ENCODE data around the gene SMLR1.
A peak's percentile ranks its signal among the peaks of the same experiment; 100 is the strongest.

Gene SMLR1

DNA sequence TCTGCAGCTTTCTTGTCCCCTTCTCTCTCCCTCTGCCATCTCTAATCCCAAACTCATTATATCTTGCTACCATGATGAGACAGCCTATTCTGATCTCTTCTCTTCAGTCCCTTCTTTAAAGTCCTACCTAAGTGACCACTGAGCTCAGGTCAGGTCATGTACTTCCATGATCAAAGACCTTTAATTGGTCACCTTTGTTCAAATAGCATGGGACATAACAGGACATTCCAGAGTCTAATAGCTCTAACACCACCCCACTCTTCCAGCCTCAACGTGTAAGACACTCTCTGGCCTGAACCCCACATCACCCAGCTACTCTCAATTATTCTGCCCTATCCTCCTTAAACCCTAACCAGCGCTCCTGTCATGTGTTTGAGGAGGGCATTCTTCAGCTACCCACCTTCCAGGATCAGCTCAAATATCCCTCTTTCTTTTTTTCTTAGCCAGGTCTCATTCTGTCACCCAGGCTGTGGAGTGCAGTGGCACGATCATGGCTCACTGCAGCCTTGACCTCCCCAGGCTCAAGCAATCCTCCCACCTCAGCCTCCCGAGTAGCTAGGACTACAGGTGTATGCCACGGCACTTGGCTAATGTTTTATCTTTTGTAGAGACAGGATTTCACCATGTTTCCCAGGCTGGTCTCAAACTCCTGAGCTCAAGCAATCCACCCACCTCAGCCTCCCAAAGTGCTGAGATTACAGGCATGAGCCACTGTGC, 2.1 kb upstream of the SMLR1 start:
- no peak for DNase-seq (ENCODE audit: low spot score)

- no peak for DNase-seq (ENCODE audit: low spot score)
These were observed 1.3 kb upstream of the SMLR1 start for GRCh38 chr6:130825772-130826441.

- no peak for DNase-seq (ENCODE audit: low spot score)
These were observed 562 bp upstream of the SMLR1 start for GRCh38 chr6:130826442-130827246.

DNA sequence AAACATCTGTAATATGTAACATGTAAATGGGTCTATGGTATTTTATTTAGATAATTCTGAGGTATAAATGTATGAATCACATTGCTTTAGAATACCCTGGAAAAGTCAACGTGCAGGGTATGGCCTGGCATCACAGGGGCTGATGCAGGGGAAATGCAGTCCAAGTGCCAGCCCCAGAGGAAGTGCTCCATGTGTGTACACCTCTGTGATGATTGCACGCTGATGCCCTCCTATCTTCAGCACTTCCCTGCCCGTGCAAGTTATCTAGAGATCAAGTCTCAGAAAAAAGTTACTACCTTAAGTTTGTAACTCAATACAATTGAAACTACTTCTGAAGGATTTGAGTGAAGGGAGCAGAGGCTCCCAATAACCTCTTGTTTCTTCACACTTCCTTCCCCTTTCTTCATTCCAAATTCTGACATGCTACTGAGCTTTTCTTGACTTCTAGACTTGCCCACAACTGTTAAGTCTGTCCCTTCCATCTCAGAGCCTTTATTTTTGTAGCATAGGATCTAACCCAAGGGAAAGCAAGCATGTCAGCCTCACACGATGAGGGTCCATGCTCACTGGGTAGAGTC, 2.2 kb downstream of the SMLR1 start:
- no peak for DNase-seq (ENCODE audit: low spot score)

GRCh38 chr6:130831607-130832006, 4.4 kb downstream of the SMLR1 start:
- no peak for DNase-seq (ENCODE audit: low spot score)

- DNase-seq (ENCODE audit: low spot score): no peak
These were observed 6.4 kb downstream of the SMLR1 start for GRCh38 chr6:130833569-130833968.

GRCh38 chr6:130834482-130835251, 7.5 kb downstream of the SMLR1 start:
- DNase-seq (ENCODE audit: low spot score): no peak

GRCh38 chr6:130836055-130836640, 8.9 kb downstream of the SMLR1 start:
- DNase-seq (ENCODE audit: low spot score): no peak

DNA sequence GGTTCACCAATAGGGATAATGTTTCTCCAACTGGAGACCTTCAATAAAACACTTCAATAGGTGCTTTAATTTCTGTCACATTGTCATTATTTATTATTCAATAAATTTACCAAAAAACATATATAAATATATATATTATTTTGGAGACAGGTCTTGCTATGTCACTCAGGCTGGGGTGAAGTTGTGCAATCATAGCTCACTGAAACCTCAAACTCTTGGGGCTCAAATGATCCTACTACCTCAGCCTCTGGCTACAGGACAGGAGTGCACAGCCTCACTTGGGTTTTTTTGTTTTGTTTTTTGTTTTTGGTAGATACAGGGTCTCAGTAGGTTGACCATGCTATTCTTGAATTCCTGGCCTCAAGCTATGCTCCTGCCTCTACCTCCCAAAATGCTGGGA, 9.9 kb downstream of the SMLR1 start:
- DNase-seq (ENCODE audit: low spot score): no peak

GRCh38 chr6:130838250-130838860, 11.1 kb downstream of the SMLR1 start:
- no peak for DNase-seq (ENCODE audit: low spot score)

DNA sequence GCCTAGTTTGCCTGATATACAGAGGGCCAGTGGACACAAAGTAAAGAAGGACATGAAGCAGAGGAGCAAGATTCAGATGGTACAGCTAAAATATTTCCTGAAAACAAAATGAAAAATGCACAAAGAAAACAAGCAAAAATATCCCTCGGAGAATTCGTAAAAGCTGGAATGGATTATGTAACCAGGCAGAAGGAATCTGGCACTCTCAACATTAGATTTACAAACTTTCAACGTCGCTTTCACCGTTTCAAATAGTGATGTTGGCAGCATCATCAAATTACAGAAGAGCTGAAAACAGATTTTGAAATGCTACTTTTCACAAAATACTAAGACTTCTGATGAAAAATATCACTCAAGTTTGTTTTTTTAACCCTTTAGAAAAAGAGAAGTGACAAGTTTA, 11.7 kb downstream of the SMLR1 start:
- no peak for DNase-seq (ENCODE audit: low spot score)

- DNase-seq (ENCODE audit: low spot score): no peak
These were observed 12.2 kb downstream of the SMLR1 start for GRCh38 chr6:130839379-130839778.

DNA sequence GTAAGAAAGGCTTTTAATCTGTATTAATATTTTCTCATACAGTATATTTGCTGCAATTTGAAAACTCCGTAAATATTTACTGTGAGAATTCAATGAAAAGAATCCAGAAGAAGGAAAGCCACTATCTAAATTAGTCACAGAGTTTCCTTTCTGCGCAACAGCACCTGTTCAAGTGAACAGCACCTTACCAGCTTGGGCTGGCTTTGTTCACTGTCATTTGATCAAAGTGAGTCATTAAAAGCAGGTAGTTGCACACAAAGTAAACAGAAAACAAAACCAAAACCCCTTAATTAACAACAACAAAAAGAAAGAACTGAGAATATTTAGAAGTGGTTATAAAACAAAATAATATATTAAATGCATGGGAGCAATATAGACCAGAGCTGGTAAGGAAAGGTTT, 12.8 kb downstream of the SMLR1 start:
- no peak for DNase-seq (ENCODE audit: low spot score)

DNA sequence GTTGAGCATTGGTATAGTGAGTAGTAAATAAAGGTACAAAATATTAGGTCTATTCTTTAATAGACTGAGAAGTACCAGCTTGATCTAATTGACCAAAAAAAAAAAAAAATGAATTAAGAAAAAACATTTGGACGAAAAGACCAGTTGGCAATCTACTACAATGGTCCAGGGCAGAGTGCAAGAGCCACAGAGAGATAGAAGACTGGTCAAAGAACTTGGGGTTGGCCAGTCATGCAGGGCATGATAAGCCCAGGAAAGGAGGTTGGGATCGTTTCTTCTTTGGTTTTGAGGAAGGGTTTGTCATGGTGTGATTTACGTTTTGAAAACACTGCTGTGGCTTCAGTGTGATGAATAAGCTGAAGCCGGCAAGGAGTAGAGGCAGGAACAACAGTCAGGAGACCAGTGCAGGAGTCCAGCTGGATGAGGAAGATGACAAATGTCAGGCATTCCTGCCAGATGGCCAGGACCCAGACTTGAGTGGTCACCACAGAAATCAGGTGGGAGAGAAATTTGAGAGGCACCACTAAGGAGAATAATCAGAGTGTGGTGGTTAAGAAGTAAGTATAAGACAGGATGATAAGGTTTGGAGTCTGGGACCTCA, 14.0 kb downstream of the SMLR1 start:
- DNase-seq (ENCODE audit: low spot score): no peak

- DNase-seq (ENCODE audit: low spot score): peak; percentile 29
These were observed 16.5 kb downstream of the SMLR1 start for GRCh38 chr6:130843575-130844320.

DNA sequence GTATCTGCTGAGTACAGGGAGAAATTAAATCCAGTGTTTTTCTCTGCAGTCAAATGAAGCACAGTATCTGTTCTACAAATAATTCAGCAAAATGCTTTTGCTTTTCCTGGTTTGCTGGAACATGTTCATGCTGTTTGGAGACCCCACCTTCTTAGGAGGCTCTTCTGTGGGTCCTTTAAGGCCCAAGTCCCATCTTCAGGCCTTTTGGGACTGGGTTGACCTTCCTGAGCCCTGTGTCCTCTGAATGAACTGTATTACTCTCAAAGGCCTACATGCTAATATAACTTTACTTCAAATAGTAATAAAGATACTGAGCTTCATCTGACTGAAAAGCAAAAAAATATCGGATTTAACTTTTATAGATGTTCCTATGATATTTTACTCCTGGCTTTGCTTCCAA, 19.3 kb downstream of the SMLR1 start:
- DNase-seq (ENCODE audit: low spot score): no peak

DNA sequence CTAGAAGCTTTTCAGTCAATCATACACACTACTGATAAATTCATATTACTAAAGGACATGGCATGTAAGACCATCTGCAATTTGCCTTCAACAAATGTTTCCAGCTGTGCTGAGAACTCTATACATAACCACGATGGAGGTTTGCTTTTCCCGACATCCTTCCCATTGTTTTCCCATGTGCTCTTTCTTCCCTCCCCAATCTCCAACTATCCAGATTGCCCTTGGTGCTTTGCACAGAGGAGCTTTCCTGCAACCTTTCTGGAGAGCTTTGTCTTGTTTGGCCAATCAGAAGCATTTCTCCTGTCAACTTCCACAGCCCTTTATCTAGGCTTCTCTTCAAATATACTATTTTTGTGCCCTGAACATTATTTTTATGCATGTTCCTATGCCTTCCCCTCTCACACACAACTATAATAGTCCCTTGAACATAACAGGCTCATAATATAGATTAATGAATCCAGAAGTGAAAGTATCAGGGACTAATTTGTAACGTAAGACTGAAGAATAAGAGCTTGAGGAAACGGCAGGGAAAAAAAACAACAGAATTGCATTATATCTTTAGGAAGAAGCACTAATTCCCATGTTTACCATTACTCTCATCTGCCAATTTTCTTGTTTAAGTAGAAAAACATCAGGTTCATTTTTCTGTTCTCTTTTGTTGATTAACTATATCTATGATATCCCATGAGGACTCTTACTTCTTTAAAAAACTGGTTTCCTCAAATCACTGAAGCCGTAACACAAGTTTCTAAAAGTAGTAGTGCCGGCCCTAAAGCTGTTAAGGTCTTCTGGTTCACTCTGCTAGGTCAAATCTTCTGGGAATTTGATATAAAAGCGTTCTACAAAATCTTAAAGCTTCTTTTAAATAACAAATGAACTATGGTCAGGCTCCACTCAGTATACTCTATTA, 20.1 kb downstream of the SMLR1 start:
- DNase-seq (ENCODE audit: low spot score): no peak

GRCh38 chr6:130848945-130849344, 21.7 kb downstream of the SMLR1 start:
- no peak for DNase-seq (ENCODE audit: low spot score)

DNA sequence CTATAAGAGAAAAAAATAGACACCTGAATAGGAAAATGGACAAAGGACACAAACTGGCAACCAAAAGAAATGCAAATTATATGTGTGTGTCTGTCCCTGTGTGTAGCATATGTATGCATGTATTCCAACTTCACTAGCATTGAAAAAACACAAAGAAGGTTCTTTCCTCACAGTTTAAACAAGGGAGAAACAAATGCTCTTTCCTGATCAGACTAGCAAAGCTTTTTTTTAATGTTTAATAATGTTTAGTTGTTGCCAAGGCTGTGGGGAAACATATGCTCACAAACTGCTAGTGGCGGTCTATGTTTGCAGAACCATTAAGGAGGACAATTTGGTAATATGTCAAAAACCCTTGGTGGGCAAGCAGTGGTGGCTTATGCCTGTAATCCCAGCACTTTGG, 22.4 kb downstream of the SMLR1 start:
- no peak for DNase-seq (ENCODE audit: low spot score)
